WTC11 (cell line): Measurements from ENCODE around the gene ECSCR. TPM values are rescaled to one million over a fixed set of nuclear protein-coding genes. Genes with fewer than 3 reads are reported as not detected.
"Not testable (repeated sequence)": the region's sequence is repeated elsewhere in the genome, so short reads cannot be mapped to it uniquely, and the experiment has no call there.

Experiments used
- ATAC-seq: fragments of 200-7000 bp; cut with Tn5 transposase; 2 replicates; pipeline ENCODE4 v1.10.0; 2021; ENCODE audit warnings: mild to moderate bottlenecking, moderate library complexity
- Bru-seq: library from RNA; stranded (reverse); fragments of 400-500 nt; gene quantifications from one replicate; lab custom pipeline; 2021; lab: Mats Ljungman, UMichigan
- CTCF ChIA-PET: fragments of 300-600 bp; sonication (Branson Sonifier 250); formaldehyde crosslinking; loops from one replicate; lab custom pipeline; 2021; ENCODE audit warnings: antibody characterized with exemption; lab: Charles Lee
- POLR2A ChIA-PET: fragments of 350-600 bp; sonication (Branson Sonifier 250); formaldehyde crosslinking; loops from one replicate; lab custom pipeline; 2021; ENCODE audit warnings: antibody characterized with exemption; lab: Charles Lee
- DNase-seq: peaks from one replicate; pipeline ENCODE4 v3.0.0; 2021; ENCODE audit warnings: low spot score
- H3K27ac Mint-ChIP-seq: 2 replicates; pipeline ENCODE4 v1.8.0; 2021; ENCODE audit warnings: mixed read lengths
- H3K27me3 Mint-ChIP-seq: 2 replicates; pipeline ENCODE4 v1.8.0; 2021; ENCODE audit warnings: low read depth, mild to moderate bottlenecking, moderate library complexity, mixed read lengths
- H3K36me3 Mint-ChIP-seq: 2 replicates; pipeline ENCODE4 v1.8.0; 2021; ENCODE audit warnings: mixed read lengths
- H3K4me1 Mint-ChIP-seq: 2 replicates; pipeline ENCODE4 v1.8.0; 2022; ENCODE audit warnings: mixed read lengths
- H3K4me3 Mint-ChIP-seq: 2 replicates; pipeline ENCODE4 v1.8.0; 2021; ENCODE audit warnings: mild to moderate bottlenecking, moderate library complexity, mixed read lengths
- H3K9me3 Mint-ChIP-seq: 2 replicates; pipeline ENCODE4 v1.8.0; 2021; ENCODE audit warnings: mixed read lengths
- CBFB ChIP-seq: sonication (generic); formaldehyde crosslinking; IDR thresholded peaks from 2 replicates; pipeline ENCODE4 v1.8.1; 2022; ENCODE audit warnings: mild to moderate bottlenecking, low read depth, missing genetic modification reagents
- ELF4 ChIP-seq: sonication (generic); formaldehyde crosslinking; IDR thresholded peaks from 2 replicates; pipeline ENCODE4 v1.8.1; 2022; ENCODE audit warnings: low read depth, mild to moderate bottlenecking, moderate library complexity, missing genetic modification reagents
- NR2C2 ChIP-seq: sonication (generic); formaldehyde crosslinking; IDR thresholded peaks from 2 replicates; pipeline ENCODE4 v1.8.0; 2022; ENCODE audit warnings: mild to moderate bottlenecking, missing genetic modification reagents
- ZNF263 ChIP-seq: sonication (generic); formaldehyde crosslinking; IDR thresholded peaks from 2 replicates; pipeline ENCODE4 v1.8.1; 2022; ENCODE audit warnings: low read depth, mild to moderate bottlenecking, moderate library complexity, missing genetic modification reagents
- long read RNA-seq, 3 experiments: library from RNA in 1 of 3; library from capped mRNA in 1 of 3; library from polyadenylated mRNA in 1 of 3; unstranded in 2 of 3; stranded (forward) in 1 of 3; transcript quantifications; one replicate each; pipeline ENCODE4 v2.0.0, GENCODE V29; 2021
- total RNA-seq: library from RNA; stranded (reverse); gene quantifications from 3 replicates; pipeline ENCODE4 v1.2.3, GENCODE V29; 2021
- TF ChIP-seq, protein P1 (sequence below): sonication (generic); formaldehyde crosslinking; IDR thresholded peaks from 2 replicates; pipeline ENCODE4 v1.8.1; 2022; ENCODE audit warnings: missing genetic modification reagents, borderline replicate concordance
- TF ChIP-seq, protein P2 (sequence below): fragments of 250-450 bp; sonication (Bioruptor Pico); IDR thresholded peaks from 2 replicates; pipeline ENCODE4 v1.9.0; 2021; ENCODE audit warnings: mild to moderate bottlenecking
- TF ChIP-seq, protein P3 (sequence below): sonication (generic); formaldehyde crosslinking; IDR thresholded peaks from 2 replicates; pipeline ENCODE4 v1.8.1; 2023; ENCODE audit warnings: mild to moderate bottlenecking, missing genetic modification reagents, borderline replicate concordance
- TF ChIP-seq, protein P4 (sequence below): sonication (generic); formaldehyde crosslinking; IDR thresholded peaks from 2 replicates; pipeline ENCODE4 v1.8.0; 2022; ENCODE audit warnings: mild to moderate bottlenecking, missing genetic modification reagents

Gene ECSCR, protein sequence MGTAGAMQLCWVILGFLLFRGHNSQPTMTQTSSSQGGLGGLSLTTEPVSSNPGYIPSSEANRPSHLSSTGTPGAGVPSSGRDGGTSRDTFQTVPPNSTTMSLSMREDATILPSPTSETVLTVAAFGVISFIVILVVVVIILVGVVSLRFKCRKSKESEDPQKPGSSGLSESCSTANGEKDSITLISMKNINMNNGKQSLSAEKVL
- total RNA-seq: 1.8 to 2.7 TPM (median 2.3 TPM) in 3 replicates
- Bru-seq, nascent RNA: not detected
- long read RNA-seq, experiment 1, partial matches to known transcripts: 0 of 3 reads
- long read RNA-seq, experiment 1, other reads (novel, unspliced or antisense): 0 of 3 reads
- long read RNA-seq, experiment 2, partial matches to known transcripts: 0 of 2 reads
- long read RNA-seq, experiment 2, other reads (novel, unspliced or antisense): 0 of 2 reads
- long read RNA-seq, experiment 3, partial matches to known transcripts: 0 of 2 reads
- long read RNA-seq, experiment 3, other reads (novel, unspliced or antisense): 0 of 2 reads

DNA sequence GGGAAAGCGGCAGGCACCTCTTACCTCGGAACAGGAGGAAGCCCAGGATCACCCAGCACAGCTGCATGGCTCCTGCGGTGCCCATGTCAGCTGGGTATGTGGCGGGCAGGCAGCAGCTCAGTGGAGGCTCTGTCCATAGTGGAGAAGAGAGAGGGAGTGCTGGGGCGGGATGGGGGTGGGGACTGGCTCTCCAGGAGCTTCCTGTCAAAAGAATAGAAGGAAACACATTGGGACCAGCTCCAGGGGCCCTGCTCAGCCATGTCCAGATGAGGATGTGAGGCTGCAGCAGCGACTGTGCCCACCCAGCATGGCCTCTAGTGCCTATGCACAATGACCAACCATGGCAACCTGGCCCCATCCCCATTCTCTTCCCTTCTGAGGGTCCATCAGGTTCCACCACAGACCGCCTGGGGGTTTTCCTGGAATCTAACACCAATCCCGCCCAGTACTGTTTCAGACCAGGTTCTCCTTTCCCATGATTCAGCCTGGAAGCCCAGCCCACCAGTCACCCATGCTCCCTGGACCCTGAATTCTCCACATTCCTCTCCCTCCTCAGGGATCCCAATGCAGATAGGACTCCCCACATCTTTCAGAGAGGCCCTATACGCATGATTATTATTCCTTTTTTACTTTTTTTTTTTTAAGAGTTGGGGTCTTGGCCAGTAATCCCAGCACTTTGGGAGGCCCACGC lies at the start of gene ECSCR:
Gene ECSCR (minus strand): TSS at position 158 of the 691 bp plus-strand sequence. CDS start 73 bp downstream, at position 85.
- H3K27ac Mint-ChIP-seq: no peak within 1 kb of the TSS
- ChIA-PET POLR2A (interaction anchor here (0.5 to 0.6 kb wide), 2 partner anchors 17 to 1855 kb away, joined by 3 read pairs; no protein-coding TSS in a partner anchor), CTCF (interaction anchor here (0.5 to 1.4 kb wide), 4 partner anchors 10 to 50 kb away, joined by 3 to 6 read pairs (median 4); partner anchors contain the start of gene DNAJC18)
- TF ChIP-seq NR2C2 (CRISPR knock-in tag): no peak
- no peak for TF ChIP-seq ZNF263
- TF ChIP-seq, protein P1, sequence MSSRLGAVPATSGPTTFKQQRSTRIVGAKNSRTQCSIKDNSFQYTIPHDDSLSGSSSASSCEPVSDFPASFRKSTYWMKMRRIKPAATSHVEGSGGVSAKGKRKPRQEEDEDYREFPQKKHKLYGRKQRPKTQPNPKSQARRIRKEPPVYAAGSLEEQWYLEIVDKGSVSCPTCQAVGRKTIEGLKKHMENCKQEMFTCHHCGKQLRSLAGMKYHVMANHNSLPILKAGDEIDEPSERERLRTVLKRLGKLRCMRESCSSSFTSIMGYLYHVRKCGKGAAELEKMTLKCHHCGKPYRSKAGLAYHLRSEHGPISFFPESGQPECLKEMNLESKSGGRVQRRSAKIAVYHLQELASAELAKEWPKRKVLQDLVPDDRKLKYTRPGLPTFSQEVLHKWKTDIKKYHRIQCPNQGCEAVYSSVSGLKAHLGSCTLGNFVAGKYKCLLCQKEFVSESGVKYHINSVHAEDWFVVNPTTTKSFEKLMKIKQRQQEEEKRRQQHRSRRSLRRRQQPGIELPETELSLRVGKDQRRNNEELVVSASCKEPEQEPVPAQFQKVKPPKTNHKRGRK (CRISPR knock-in tag): no peak
- TF ChIP-seq ELF4: no peak
- TF ChIP-seq, protein P2, sequence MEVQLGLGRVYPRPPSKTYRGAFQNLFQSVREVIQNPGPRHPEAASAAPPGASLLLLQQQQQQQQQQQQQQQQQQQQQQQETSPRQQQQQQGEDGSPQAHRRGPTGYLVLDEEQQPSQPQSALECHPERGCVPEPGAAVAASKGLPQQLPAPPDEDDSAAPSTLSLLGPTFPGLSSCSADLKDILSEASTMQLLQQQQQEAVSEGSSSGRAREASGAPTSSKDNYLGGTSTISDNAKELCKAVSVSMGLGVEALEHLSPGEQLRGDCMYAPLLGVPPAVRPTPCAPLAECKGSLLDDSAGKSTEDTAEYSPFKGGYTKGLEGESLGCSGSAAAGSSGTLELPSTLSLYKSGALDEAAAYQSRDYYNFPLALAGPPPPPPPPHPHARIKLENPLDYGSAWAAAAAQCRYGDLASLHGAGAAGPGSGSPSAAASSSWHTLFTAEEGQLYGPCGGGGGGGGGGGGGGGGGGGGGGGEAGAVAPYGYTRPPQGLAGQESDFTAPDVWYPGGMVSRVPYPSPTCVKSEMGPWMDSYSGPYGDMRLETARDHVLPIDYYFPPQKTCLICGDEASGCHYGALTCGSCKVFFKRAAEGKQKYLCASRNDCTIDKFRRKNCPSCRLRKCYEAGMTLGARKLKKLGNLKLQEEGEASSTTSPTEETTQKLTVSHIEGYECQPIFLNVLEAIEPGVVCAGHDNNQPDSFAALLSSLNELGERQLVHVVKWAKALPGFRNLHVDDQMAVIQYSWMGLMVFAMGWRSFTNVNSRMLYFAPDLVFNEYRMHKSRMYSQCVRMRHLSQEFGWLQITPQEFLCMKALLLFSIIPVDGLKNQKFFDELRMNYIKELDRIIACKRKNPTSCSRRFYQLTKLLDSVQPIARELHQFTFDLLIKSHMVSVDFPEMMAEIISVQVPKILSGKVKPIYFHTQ (CRISPR knock-in tag): no peak
- TF ChIP-seq CBFB (CRISPR knock-in tag): no peak
- TF ChIP-seq, protein P3, sequence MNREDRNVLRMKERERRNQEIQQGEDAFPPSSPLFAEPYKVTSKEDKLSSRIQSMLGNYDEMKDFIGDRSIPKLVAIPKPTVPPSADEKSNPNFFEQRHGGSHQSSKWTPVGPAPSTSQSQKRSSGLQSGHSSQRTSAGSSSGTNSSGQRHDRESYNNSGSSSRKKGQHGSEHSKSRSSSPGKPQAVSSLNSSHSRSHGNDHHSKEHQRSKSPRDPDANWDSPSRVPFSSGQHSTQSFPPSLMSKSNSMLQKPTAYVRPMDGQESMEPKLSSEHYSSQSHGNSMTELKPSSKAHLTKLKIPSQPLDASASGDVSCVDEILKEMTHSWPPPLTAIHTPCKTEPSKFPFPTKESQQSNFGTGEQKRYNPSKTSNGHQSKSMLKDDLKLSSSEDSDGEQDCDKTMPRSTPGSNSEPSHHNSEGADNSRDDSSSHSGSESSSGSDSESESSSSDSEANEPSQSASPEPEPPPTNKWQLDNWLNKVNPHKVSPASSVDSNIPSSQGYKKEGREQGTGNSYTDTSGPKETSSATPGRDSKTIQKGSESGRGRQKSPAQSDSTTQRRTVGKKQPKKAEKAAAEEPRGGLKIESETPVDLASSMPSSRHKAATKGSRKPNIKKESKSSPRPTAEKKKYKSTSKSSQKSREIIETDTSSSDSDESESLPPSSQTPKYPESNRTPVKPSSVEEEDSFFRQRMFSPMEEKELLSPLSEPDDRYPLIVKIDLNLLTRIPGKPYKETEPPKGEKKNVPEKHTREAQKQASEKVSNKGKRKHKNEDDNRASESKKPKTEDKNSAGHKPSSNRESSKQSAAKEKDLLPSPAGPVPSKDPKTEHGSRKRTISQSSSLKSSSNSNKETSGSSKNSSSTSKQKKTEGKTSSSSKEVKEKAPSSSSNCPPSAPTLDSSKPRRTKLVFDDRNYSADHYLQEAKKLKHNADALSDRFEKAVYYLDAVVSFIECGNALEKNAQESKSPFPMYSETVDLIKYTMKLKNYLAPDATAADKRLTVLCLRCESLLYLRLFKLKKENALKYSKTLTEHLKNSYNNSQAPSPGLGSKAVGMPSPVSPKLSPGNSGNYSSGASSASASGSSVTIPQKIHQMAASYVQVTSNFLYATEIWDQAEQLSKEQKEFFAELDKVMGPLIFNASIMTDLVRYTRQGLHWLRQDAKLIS (CRISPR knock-in tag): no peak
- TF ChIP-seq, all 79 proteins: peak for 0
- no peaks in the 10 kb centered on the region for H3K36me3 Mint-ChIP-seq
- peaks cover 41% of the 10 kb centered on the region for H3K4me1 Mint-ChIP-seq
- no peaks in the 10 kb centered on the region for H3K27me3 Mint-ChIP-seq
- no peak for DNase-seq
- H3K9me3 Mint-ChIP-seq: no peaks in the 10 kb centered on the region
- ATAC-seq: peak; percentile 66
- no peak within 1 kb of the TSS for H3K4me3 Mint-ChIP-seq

DNA sequence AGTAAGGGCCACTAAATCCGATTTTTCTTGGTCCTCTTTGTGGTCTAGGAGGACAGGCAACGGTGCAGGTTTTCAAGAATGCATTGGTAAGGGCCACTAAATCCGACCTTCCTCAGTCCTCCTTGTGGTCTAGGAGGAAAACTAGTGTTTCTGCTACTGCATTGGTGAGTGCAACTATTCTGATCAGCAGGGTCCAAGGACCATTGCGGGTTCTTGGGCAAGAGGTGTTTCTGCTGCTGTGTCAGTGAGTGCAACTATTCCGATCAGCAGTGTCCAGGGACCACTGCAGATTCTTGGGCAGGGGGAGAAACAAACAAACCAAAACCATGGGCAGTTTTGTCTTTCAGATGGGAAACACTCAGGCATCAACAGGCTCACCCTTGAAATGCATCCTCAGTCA lies 42.2 kb upstream of the ECSCR start:
- ATAC-seq, DNase-seq, H3K27ac Mint-ChIP-seq, POLR2A ChIA-PET: not testable (repeated sequence)
- Mint-ChIP-seq H3K36me3 (peaks cover 11% of the 10 kb centered on the region), H3K27me3 (peaks cover 13% of the 10 kb centered on the region), H3K4me3 (0 out of 2 replicates have a peak overlapping the region, but pooled peaks have one; percentile 14), H3K9me3 (peaks cover 13% of the 10 kb centered on the region), H3K4me1 (peaks cover 27% of the 10 kb centered on the region)
- CTCF ChIA-PET: interaction anchor here (0.9 to 1.7 kb wide), 5 partner anchors 9 to 82 kb away, joined by 3 to 9 read pairs (median 4); partner anchors contain the start of gene STING1

DNA sequence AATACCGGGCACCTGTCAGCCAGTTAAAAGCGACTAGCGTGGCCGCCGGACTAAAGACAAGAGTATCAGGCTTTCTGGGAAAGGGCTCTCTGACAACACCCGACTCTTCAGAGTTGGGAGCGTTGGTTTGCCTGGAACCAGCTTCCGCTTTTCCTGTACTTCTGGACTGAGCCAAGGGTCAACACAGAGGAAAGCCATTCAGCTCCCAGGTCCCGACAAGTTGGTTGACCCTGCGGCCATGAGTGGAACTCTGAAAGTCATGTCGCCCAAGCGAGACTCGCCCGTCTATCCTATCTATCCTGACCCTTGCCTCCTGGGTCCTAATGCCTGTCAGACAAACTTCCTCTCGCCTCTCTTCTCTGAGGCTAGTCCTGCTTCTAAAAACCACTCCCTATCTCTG lies 41.3 kb upstream of the ECSCR start:
- TF ChIP-seq, protein P4, sequence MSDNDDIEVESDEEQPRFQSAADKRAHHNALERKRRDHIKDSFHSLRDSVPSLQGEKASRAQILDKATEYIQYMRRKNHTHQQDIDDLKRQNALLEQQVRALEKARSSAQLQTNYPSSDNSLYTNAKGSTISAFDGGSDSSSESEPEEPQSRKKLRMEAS (CRISPR knock-in tag): peak; percentile 37; the same call in 1 of the 2 replicates
- Mint-ChIP-seq H3K4me3 (peak overlapping the region; percentile 54), H3K9me3 (peaks cover 13% of the 10 kb centered on the region), H3K27me3 (peaks cover 13% of the 10 kb centered on the region), H3K4me1 (peaks cover 27% of the 10 kb centered on the region), H3K36me3 (peaks cover 11% of the 10 kb centered on the region)
- peak; percentile 27 for DNase-seq
- ATAC-seq, H3K27ac Mint-ChIP-seq, POLR2A ChIA-PET: not testable (repeated sequence)
- CTCF ChIA-PET: interaction anchor here (1.3 to 1.7 kb wide), 3 partner anchors 10 to 81 kb away, joined by 3 to 9 read pairs (median 5); partner anchors contain the start of gene STING1
